H1 (cell line): ENCODE measurements around the gene ALPL. TPM values are rescaled to one million over a fixed set of nuclear protein-coding genes. Genes with fewer than 3 reads are reported as not detected.

Experiments
- CTCF ChIA-PET: fragments of 300-600 bp; sonication (Branson Sonifier 250); formaldehyde crosslinking; loops from one replicate; lab custom pipeline; 2021; ENCODE audit not compliant: partially characterized antibody; lab: Charles Lee
- POLR2A ChIA-PET: fragments of 300-600 bp; sonication (Branson Sonifier 250); formaldehyde crosslinking; loops from one replicate; lab custom pipeline; 2021; ENCODE audit warnings: inconsistent platforms; ENCODE audit not compliant: partially characterized antibody; lab: Charles Lee
- DNase-seq, 2 experiments: peaks; one replicate each; pipeline versions ENCODE4 v3.0.0 to v3.0.0-alpha.2; 2010 to 2022; ENCODE audit warnings: low spot score in 2 of 2, low read depth in 1 of 2, mixed read lengths in 1 of 2
- FAIRE-seq: peaks from 2 replicates; lab custom pipeline; 2011; peaks lifted over from hg19 to GRCh38; lab: Jason Lieb, UNC
- H2AFZ ChIP-seq: 2 replicates; pipeline ENCODE4 v1.8.1; 2012; ENCODE audit warnings: low read length, inconsistent platforms
- H2AK5ac ChIP-seq: 2 replicates; pipeline ENCODE4 v1.6.1; 2013; ENCODE audit warnings: low read depth, low read length
- H2BK120ac ChIP-seq: replicated peaks from 2 replicates; pipeline ENCODE3; 2013; ENCODE audit warnings: low read depth, low read length, inconsistent platforms
- H2BK12ac ChIP-seq: 2 replicates; pipeline ENCODE4 v1.6.1; 2013; ENCODE audit warnings: low read depth, low read length
- H2BK15ac ChIP-seq: 2 replicates; pipeline ENCODE4 v1.6.1; 2013; ENCODE audit warnings: low read length
- H2BK20ac ChIP-seq: 2 replicates; pipeline ENCODE4 v1.6.1; 2013; ENCODE audit warnings: low read length
- H2BK5ac ChIP-seq: 2 replicates; pipeline ENCODE4 v1.6.1; 2013; ENCODE audit warnings: low read depth, low read length
- H3K14ac ChIP-seq: 2 replicates; pipeline ENCODE4 v1.6.1; 2013; ENCODE audit warnings: inconsistent platforms; ENCODE audit not compliant: insufficient read length
- H3K18ac ChIP-seq: 2 replicates; pipeline ENCODE4 v1.6.1; 2013; ENCODE audit warnings: low read length; ENCODE audit errors: extremely low read depth
- H3K23ac ChIP-seq: 2 replicates; pipeline ENCODE4 v1.6.1; 2013; ENCODE audit warnings: inconsistent platforms; ENCODE audit not compliant: insufficient read length
- H3K23me2 ChIP-seq: 2 replicates; pipeline ENCODE4 v1.6.1; 2013; ENCODE audit warnings: low read depth, low read length
- H3K27ac ChIP-seq: 2 replicates; pipeline ENCODE4 v1.6.1; 2011; ENCODE audit warnings: low read depth, low read length, inconsistent platforms
- H3K27me3 ChIP-seq, 4 experiments: replicated peaks in 1 of 4; 1 replicate in 1 of 4; 2 replicates in 3 of 4; pipeline versions ENCODE4 v1.6.1 to v1.8.1; 2011 to 2013; ENCODE audit warnings: low read length in 3 of 4, mild to moderate bottlenecking in 3 of 4, inconsistent platforms in 2 of 4, mixed read lengths in 2 of 4, moderate library complexity in 1 of 4; ENCODE audit not compliant: control insufficient read depth in 3 of 4, insufficient read depth in 3 of 4; ENCODE audit errors: extremely low read depth in 1 of 4
- H3K36me3 ChIP-seq, 4 experiments: 2 replicates each; pipeline versions ENCODE4 v1.6.1 to v1.8.1; 2011 to 2013; ENCODE audit warnings: mild to moderate bottlenecking in 4 of 4, low read length in 3 of 4, moderate library complexity in 2 of 4, control low read depth in 1 of 4, inconsistent platforms in 1 of 4; ENCODE audit not compliant: insufficient read depth in 4 of 4, control insufficient read depth in 2 of 4
- H3K4ac ChIP-seq: replicated peaks from 2 replicates; pipeline ENCODE3; 2013; ENCODE audit warnings: low read length, low read depth, mixed read lengths, inconsistent platforms; ENCODE audit not compliant: insufficient read length
- H3K4me1 ChIP-seq, 4 experiments: replicated peaks in 1 of 4; 1 replicate in 1 of 4; 2 replicates in 3 of 4; pipeline versions ENCODE4 v1.6.1 to v1.8.1; 2011 to 2013; ENCODE audit warnings: low read length in 3 of 4, inconsistent platforms in 2 of 4, mixed read lengths in 1 of 4; ENCODE audit not compliant: insufficient read depth in 4 of 4, control insufficient read depth in 3 of 4
- H3K4me2 ChIP-seq, 2 experiments: 2 replicates each; pipeline versions ENCODE4 v1.6.1 to v1.8.1; 2011 to 2013; ENCODE audit warnings: low read depth in 2 of 2, low read length in 2 of 2, control low read depth in 1 of 2, inconsistent platforms in 1 of 2, mild to moderate bottlenecking in 1 of 2; ENCODE audit not compliant: insufficient read depth in 1 of 2
- H3K4me3 ChIP-seq, 4 experiments: fragments of 200-600, 300-600 bp in 1 of 4; sonication (generic), shearing (Covaris generic), sonication (Bioruptor Twin) in 1 of 4; 2 replicates each; pipeline versions ENCODE4 v1.5.1 to v1.8.1; 2011 to 2016; ENCODE audit warnings: low read length in 4 of 4, low read depth in 3 of 4, control low read depth in 2 of 4, inconsistent platforms in 2 of 4, mild to moderate bottlenecking in 2 of 4, mixed read lengths in 1 of 4, moderate library complexity in 1 of 4; ENCODE audit not compliant: insufficient read depth in 2 of 4; ENCODE audit errors: extremely low read depth in 1 of 4
- H3K56ac ChIP-seq: replicated peaks from 2 replicates; pipeline ENCODE3; 2013; ENCODE audit warnings: low read depth, mild to moderate bottlenecking, mixed read lengths, low read length, inconsistent platforms; ENCODE audit not compliant: insufficient read length
- H3K79me1 ChIP-seq: 2 replicates; pipeline ENCODE4 v1.6.1; 2013; ENCODE audit warnings: low read depth, low read length, control low read depth
- H3K79me2 ChIP-seq, 2 experiments: 2 replicates each; pipeline versions ENCODE4 v1.6.1 to v1.8.1; 2012 to 2013; ENCODE audit warnings: low read length in 2 of 2, mild to moderate bottlenecking in 2 of 2, inconsistent platforms in 1 of 2; ENCODE audit not compliant: insufficient read depth in 2 of 2, control insufficient read depth in 1 of 2
- H3K9ac ChIP-seq, 4 experiments: replicated peaks in 1 of 4; 1 replicate in 1 of 4; 2 replicates in 3 of 4; pipeline versions ENCODE4 v1.6.1 to v1.8.1; 2011 to 2013; ENCODE audit warnings: low read depth in 3 of 4, low read length in 3 of 4, control low read depth in 2 of 4, mild to moderate bottlenecking in 2 of 4, moderate library complexity in 2 of 4, inconsistent platforms in 1 of 4; ENCODE audit errors: extremely low read depth in 1 of 4
- H3K9me3 ChIP-seq, 2 experiments: 2 replicates each; pipeline versions ENCODE4 v1.6.1 to v1.8.1; 2012 to 2013; ENCODE audit warnings: mild to moderate bottlenecking in 2 of 2, moderate library complexity in 2 of 2, control low read depth in 1 of 2, inconsistent platforms in 1 of 2, low read depth in 1 of 2, low read length in 1 of 2, mixed read lengths in 1 of 2; ENCODE audit not compliant: insufficient read depth in 2 of 2
- H4K20me1 ChIP-seq, 2 experiments: replicated peaks in 1 of 2; 2 replicates each; pipeline versions ENCODE3 to v1.8.1; 2011 to 2013; ENCODE audit warnings: inconsistent platforms in 2 of 2, low read length in 2 of 2, mild to moderate bottlenecking in 1 of 2; ENCODE audit not compliant: insufficient read depth in 2 of 2, control insufficient read depth in 1 of 2
- H4K5ac ChIP-seq: 2 replicates; pipeline ENCODE4 v1.6.1; 2013; ENCODE audit warnings: low read length, low read depth, mixed read lengths, inconsistent platforms; ENCODE audit not compliant: insufficient read length
- H4K8ac ChIP-seq: 2 replicates; pipeline ENCODE4 v1.8.0; 2013; ENCODE audit warnings: mild to moderate bottlenecking, moderate library complexity, low read length, inconsistent platforms; ENCODE audit not compliant: insufficient read depth; ENCODE audit errors: extremely low read depth
- H4K91ac ChIP-seq: replicated peaks from 2 replicates; pipeline ENCODE3; 2013; ENCODE audit warnings: low read length, mixed read lengths, inconsistent platforms; ENCODE audit not compliant: insufficient read length
- CBX8 ChIP-seq: fragments of 300-800, 300-1000 bp; sonication (generic); IDR thresholded peaks from 2 replicates; pipeline ENCODE4 v1.7.1; 2016; ENCODE audit warnings: low read depth, low read length, borderline replicate concordance
- CHD1 ChIP-seq: IDR thresholded peaks from 2 replicates; pipeline ENCODE4 v1.6.1; 2012; ENCODE audit warnings: low read depth, low read length, improper control_type of control experiment
- CREB1 ChIP-seq: IDR thresholded peaks from 2 replicates; pipeline ENCODE4 v1.6.1; 2012; ENCODE audit warnings: inconsistent platforms
- JUND ChIP-seq: IDR thresholded peaks from 2 replicates; pipeline ENCODE4 v1.6.1; 2011; ENCODE audit warnings: mild to moderate bottlenecking, improper control_type of control experiment, low read length
- KDM1A ChIP-seq: fragments of 200-600, 300-600 bp; sonication (generic); IDR thresholded peaks from 2 replicates; pipeline ENCODE4 v1.7.1; 2016; ENCODE audit warnings: mild to moderate bottlenecking, low read length, borderline replicate concordance
- MAX ChIP-seq: IDR thresholded peaks from 2 replicates; pipeline ENCODE4 v1.6.1; 2012; ENCODE audit warnings: inconsistent platforms
- RNF2 ChIP-seq: fragments of 200-900, 300-1000 bp; sonication (generic); IDR thresholded peaks from 2 replicates; pipeline ENCODE4 v1.7.1; 2016; ENCODE audit warnings: borderline replicate concordance, low read depth, mild to moderate bottlenecking, antibody characterized with exemption, low read length; ENCODE audit not compliant: poor library complexity, severe bottlenecking; ENCODE audit errors: missing control alignments
- SAP30 ChIP-seq: fragments of 300-600 bp; sonication (generic); IDR thresholded peaks from 2 replicates; pipeline ENCODE4 v1.7.1; 2012; ENCODE audit warnings: low read length, moderate library complexity, mild to moderate bottlenecking, inconsistent platforms; ENCODE audit not compliant: insufficient read depth, insufficient replicate concordance
- SIX5 ChIP-seq: IDR thresholded peaks from 2 replicates; pipeline ENCODE4 v1.6.1; 2011; ENCODE audit warnings: mild to moderate bottlenecking, low read depth, low read length
- SP1 ChIP-seq: IDR thresholded peaks from 2 replicates; pipeline ENCODE4 v1.6.1; 2011; ENCODE audit warnings: low read depth, low read length
- SRF ChIP-seq: IDR thresholded peaks from 2 replicates; pipeline ENCODE4 v1.6.1; 2011; ENCODE audit warnings: mild to moderate bottlenecking, low read depth, low read length, moderate library complexity
- WGBS, 2 experiments: shearing (Covaris generic) in 1 of 2; methylation state at CpG; one replicate each; pipeline versions ENCODE4 v1.1.6 to v1.1.7; 2013 to 2015; ENCODE audit warnings: low lambda C conversion rate in 2 of 2, mixed read lengths in 2 of 2, inconsistent platforms in 1 of 2, low coverage in 1 of 2, missing lambda C conversion rate in 1 of 2; ENCODE audit not compliant: insufficient replicate concordance in 2 of 2, insufficient coverage in 1 of 2, insufficient read length in 1 of 2; ENCODE audit errors: extremely low coverage in 1 of 2, missing lambda C conversion rate in 1 of 2; 5-methylcytosine and 5-hydroxymethylcytosine counted together
- polyA plus RNA-seq, 7 experiments: library from polyadenylated mRNA; depleted of rRNA in 3 of 7; stranded (reverse) in 5 of 7; unstranded in 2 of 7; fragments of >200 nt in 5 of 7; fragments of 200-250 nt in 2 of 7; gene quantifications; 1 replicate in 5 of 7; 2 replicates in 1 of 7; 4 replicates in 1 of 7; pipeline versions ENCODE4 v1.2.1 to v1.2.3, GENCODE V29; 2011 to 2013; ENCODE audit warnings: missing spikeins in 2 of 7, mixed read lengths in 2 of 7
- total RNA-seq: library from RNA; stranded (reverse); fragmentation: NEBNext Ultra II Directional; extraction: Animal tissue kit (Norgen Biotek cat#: 25700); gene quantifications from 2 replicates; pipeline ENCODE4 v1.2.1, GENCODE V29; 2021

The ALPL gene
- total and polyA plus RNA-seq, 2 of the 8 experiments (the other 6 are each of a cell fraction or from before 2014, with no cell fraction given) = 175 to 362 TPM

DNA sequence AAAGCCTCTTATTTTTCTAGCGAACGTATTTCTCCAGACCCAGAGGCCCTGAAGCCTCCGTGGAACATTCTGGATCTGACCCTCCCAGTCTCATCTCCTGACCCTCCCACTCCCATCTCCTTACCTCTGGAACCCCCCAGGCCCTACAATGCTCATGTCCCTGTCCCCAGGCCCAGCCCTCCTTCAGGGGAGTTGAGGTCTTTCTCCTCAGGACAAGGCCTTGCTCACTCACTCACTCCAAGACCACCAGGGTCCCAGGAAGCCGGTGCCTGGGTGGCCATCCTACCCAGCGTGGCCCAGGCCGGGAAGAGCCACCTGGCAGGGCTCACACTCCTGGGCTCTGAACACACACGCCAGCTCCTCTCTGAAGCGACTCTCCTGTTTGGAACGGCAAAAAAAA, 68.7 kb downstream of the ALPL start:
- H3K27ac ChIP-seq = no peak overlapping the region
- H3K4me2 ChIP-seq = no peak overlapping the region
- H3K56ac ChIP-seq = no peak overlapping the region
- no peak overlapping the region for H4K91ac ChIP-seq
- no peak overlapping the region for H3K23ac ChIP-seq
- H2BK120ac ChIP-seq = no peak overlapping the region
- peaks cover 0 to 4% of the 10 kb centered on the region in 2 experiments for H4K20me1 ChIP-seq
- peaks cover 3% of the 10 kb centered on the region; the same call in 1 of the 2 replicates for H3K23me2 ChIP-seq
- H3K36me3 ChIP-seq = no peaks in the 10 kb centered on the region
- no peak overlapping the region for H3K18ac ChIP-seq
- no peak overlapping the region for H2BK20ac ChIP-seq
- no peak overlapping the region for H4K8ac ChIP-seq
- H3K14ac ChIP-seq = no peak overlapping the region
- no peak overlapping the region for H2AK5ac ChIP-seq
- CTCF ChIA-PET = interaction anchor here (0.7 to 1.6 kb wide), 4 partner anchors 9 to 243 kb away, joined by 3 to 4 read pairs (median 3); no protein-coding TSS in a partner anchor
- no peaks in the 10 kb centered on the region for H3K79me2 ChIP-seq
- H3K4me1 ChIP-seq = peaks cover 2 to 7% (median 4%) of the 10 kb centered on the region in 4 experiments; a peak in 6 of 7 replicates
- DNase-seq (no peak), FAIRE-seq (no peak)
- no peak overlapping the region for H3K4ac ChIP-seq
- no peak overlapping the region for H4K5ac ChIP-seq
- POLR2A ChIA-PET = interaction anchor here (1.0 kb wide), 1 partner anchor 78 kb away, joined by 3 read pairs; no protein-coding TSS in a partner anchor
- H3K79me1 ChIP-seq = no peaks in the 10 kb centered on the region; the same call in none of the 2 replicates
- no peaks in the 10 kb centered on the region; a peak in 4 of 7 replicates for H3K27me3 ChIP-seq
- H2BK15ac ChIP-seq = no peak overlapping the region
- no peak overlapping the region for H3K4me3 ChIP-seq
- no peak overlapping the region for H2AFZ ChIP-seq
- 94% methylated on average over 9 of the region's 9 CpGs; no CpG with 5 or more reads in 1 of the 2 experiments for whole genome bisulfite sequencing, 2 experiments
- no peak overlapping the region for H2BK12ac ChIP-seq
- no peaks in the 10 kb centered on the region for H3K9me3 ChIP-seq
- no peak overlapping the region for H2BK5ac ChIP-seq
- H3K9ac ChIP-seq = no peak overlapping the region
- TF ChIP-seq KDM1A (no peak), SP1 (no peak), CHD1 (no peak), JUND (no peak), CREB1 (no peak), SAP30 (no peak), CBX8 (no peak), MAX (no peak), SIX5 (no peak), RNF2 (no peak), SRF (no peak)
